Common myeloid progenitor, CD34-positive (primary cell): Measurements from ENCODE around the gene RFX1.
"Not testable (repeated sequence)": the region's sequence is repeated elsewhere in the genome, so short reads cannot be mapped to it uniquely, and the experiment has no call there.

Experiments used
- CTCF ChIA-PET: fragments of 350-600 bp; sonication (Branson Sonifier 250); formaldehyde crosslinking; loops from one replicate; lab custom pipeline; 2021; ENCODE audit warnings: antibody characterized with exemption; lab: Charles Lee
- POLR2A ChIA-PET: fragments of 350-600 bp; sonication (Branson Sonifier 250); formaldehyde crosslinking; loops from one replicate; lab custom pipeline; 2021; ENCODE audit warnings: antibody characterized with exemption; lab: Charles Lee
- DNase-seq, 3 donors: peaks; one replicate each; pipeline versions ENCODE4 v3.0.0 to v3.0.0-alpha.2; 2013
- H3K27ac ChIP-seq, 2 experiments: 1 replicate in 1 of 2; 2 replicates in 1 of 2; pipeline ENCODE4 v1.7.0; 2013; ENCODE audit warnings: inconsistent platforms in 2 of 2, low read length in 2 of 2, mild to moderate bottlenecking in 2 of 2, low read depth in 1 of 2, moderate library complexity in 1 of 2; ENCODE audit not compliant: severe bottlenecking in 2 of 2, insufficient read depth in 1 of 2, poor library complexity in 1 of 2
- H3K27me3 ChIP-seq, 5 experiments: replicated peaks in 2 of 5; 1 replicate in 3 of 5; 2 replicates in 2 of 5; pipeline versions ENCODE4 v1.6.1 to v1.7.0; 2013; ENCODE audit warnings: low read length in 4 of 5, mild to moderate bottlenecking in 2 of 5, moderate library complexity in 2 of 5, inconsistent platforms in 1 of 5; ENCODE audit not compliant: insufficient read depth in 5 of 5, control insufficient read depth in 4 of 5
- H3K36me3 ChIP-seq, 4 experiments: 1 replicate in 2 of 4; 2 replicates in 2 of 4; pipeline versions ENCODE4 v1.6.1 to v1.7.0; 2013; ENCODE audit warnings: low read length in 3 of 4, control low read depth in 1 of 4, mild to moderate bottlenecking in 1 of 4; ENCODE audit not compliant: control insufficient read depth in 4 of 4, insufficient read depth in 4 of 4
- H3K4me1 ChIP-seq, 4 experiments: 1 replicate in 3 of 4; 2 replicates in 1 of 4; pipeline versions ENCODE4 v1.6.1 to v1.7.1; 2013; ENCODE audit warnings: low read length in 3 of 4, mild to moderate bottlenecking in 3 of 4, control low read depth in 1 of 4, inconsistent platforms in 1 of 4, moderate library complexity in 1 of 4; ENCODE audit not compliant: control insufficient read depth in 4 of 4, insufficient read depth in 4 of 4; ENCODE audit errors: control extremely low read depth in 1 of 4
- H3K4me3 ChIP-seq, 7 experiments: 1 replicate in 4 of 7; 2 replicates in 3 of 7; pipeline versions ENCODE4 v1.5.1 to v1.7.0; 2013; ENCODE audit warnings: mild to moderate bottlenecking in 7 of 7, low read length in 6 of 7, moderate library complexity in 6 of 7, inconsistent platforms in 2 of 7, low read depth in 2 of 7, control low read depth in 1 of 7; ENCODE audit not compliant: insufficient read depth in 4 of 7, control insufficient read depth in 1 of 7; ENCODE audit errors: extremely low read depth in 1 of 7
- H3K9me3 ChIP-seq, 5 experiments: 1 replicate in 4 of 5; 2 replicates in 1 of 5; pipeline versions ENCODE4 v1.6.1 to v1.7.1; 2013; ENCODE audit warnings: low read length in 4 of 5, mild to moderate bottlenecking in 2 of 5, inconsistent platforms in 1 of 5, low read depth in 1 of 5, moderate library complexity in 1 of 5; ENCODE audit not compliant: control insufficient read depth in 4 of 5, insufficient read depth in 2 of 5; ENCODE audit errors: control extremely low read depth in 1 of 5
- WGBS: methylation state at CpG from one replicate; pipeline ENCODE4 v1.1.5; 2013; ENCODE audit not compliant: insufficient coverage; 5-methylcytosine and 5-hydroxymethylcytosine counted together

Gene RFX1

DNA sequence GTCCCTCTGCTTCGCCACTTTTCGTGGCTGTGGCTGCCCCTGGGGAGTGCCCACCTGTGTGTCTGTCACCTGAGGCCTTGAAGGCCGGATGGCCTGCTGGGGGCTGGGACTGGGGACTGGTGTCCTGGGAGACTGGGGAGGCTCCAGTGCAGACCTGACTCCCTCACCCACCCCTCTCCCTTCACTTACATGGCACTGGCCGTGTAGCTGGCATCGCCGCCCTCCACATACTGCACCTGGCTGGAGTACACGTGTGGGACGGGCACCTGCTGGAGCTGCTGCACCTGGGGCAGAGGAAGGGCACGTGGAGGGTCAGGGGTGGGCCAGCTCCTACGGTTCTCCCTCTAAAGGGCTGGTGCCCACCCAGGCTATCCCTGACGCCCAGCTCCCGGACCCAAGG, 28.3 kb downstream of the RFX1 start:
- ChIA-PET POLR2A (interaction anchor here (0.6 to 2.5 kb wide), 2 partner anchors 9 to 29 kb away, joined by 3 to 24 read pairs; partner anchors contain the start of gene RFX1), CTCF (interaction anchor here (0.8 to 3.6 kb wide), 8 partner anchors 10 to 65 kb away, joined by 3 to 18 read pairs (median 4); no protein-coding TSS in a partner anchor)
- Histone ChIP-seq H3K27ac (peak overlapping the region in 1 of 2 experiments; percentile 43), H3K27me3 (no peaks in the 10 kb centered on the region), H3K4me3 (peak overlapping the region in 1 of 7 experiments; percentile 76), H3K9me3 (no peaks in the 10 kb centered on the region), H3K36me3 (peaks cover 0 to 30% (median 15%) of the 10 kb centered on the region in 4 experiments), H3K4me1 (peaks cover 0 to 49% (median 44%) of the 10 kb centered on the region in 4 experiments)
- 89% methylated on average over 9 of the region's 12 CpGs for WGBS
- no peak for DNase-seq

DNA sequence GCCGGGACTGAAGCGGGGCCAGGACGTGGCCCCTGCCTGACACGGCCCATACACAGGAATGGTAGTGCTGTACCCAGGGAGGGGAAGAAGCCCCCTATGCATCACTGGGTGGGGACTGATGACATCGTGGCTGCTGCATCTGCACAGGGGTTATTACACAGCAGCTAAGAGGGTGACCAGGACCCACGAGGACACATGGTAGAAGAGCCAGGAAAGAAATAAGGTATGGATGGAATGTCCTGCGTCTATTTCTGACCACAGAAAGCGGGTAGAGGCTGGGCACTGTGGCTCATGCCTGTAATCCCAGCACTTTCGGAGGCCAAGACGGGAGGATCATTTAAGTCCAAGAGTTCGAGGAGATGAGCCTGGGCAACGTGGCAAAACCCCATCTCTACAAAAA, 29.7 kb downstream of the RFX1 start:
- Histone ChIP-seq H3K4me1 (peaks cover 0 to 37% (median 34%) of the 10 kb centered on the region in 4 experiments), H3K27me3 (no peaks in the 10 kb centered on the region), H3K36me3 (peaks cover 0 to 29% (median 17%) of the 10 kb centered on the region in 4 experiments), H3K4me3 (no peak overlapping the region), H3K27ac (no peak overlapping the region), H3K9me3 (no peaks in the 10 kb centered on the region)
- CTCF ChIA-PET: interaction anchor here (1.1 to 3.6 kb wide), 8 partner anchors 8 to 99 kb away, joined by 3 to 18 read pairs (median 5); no protein-coding TSS in a partner anchor
- DNase-seq: no peak
- 98% methylated on average over 12 of the region's 12 CpGs for WGBS
- POLR2A ChIA-PET: interaction anchor here (0.7 kb wide), 1 partner anchor 66 kb away, joined by 5 read pairs; no protein-coding TSS in a partner anchor

DNA sequence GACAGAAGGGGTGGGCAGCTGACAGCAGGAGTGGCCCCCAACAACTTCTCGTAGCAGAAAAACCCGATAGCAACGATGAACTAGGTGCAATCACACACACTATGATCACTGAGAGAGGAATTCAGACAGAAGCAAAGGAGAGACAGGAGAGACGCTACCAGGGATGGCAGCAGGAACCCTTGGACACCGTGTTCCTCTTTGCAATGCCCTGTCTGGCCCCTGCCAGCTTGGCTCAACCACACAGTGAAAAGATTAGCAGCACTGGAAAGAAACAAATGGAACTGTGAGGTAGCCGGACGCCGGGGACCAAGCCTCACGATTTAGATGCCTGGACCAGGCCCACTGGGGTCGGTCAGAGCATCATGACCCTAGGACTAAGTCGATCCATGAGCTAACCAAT, 30.2 kb downstream of the RFX1 start:
- Histone ChIP-seq H3K4me3 (no peak overlapping the region), H3K9me3 (no peaks in the 10 kb centered on the region), H3K36me3 (peaks cover 0 to 33% (median 19%) of the 10 kb centered on the region in 4 experiments), H3K27ac (no peak overlapping the region), H3K27me3 (no peaks in the 10 kb centered on the region), H3K4me1 (peaks cover 0 to 31% (median 29%) of the 10 kb centered on the region in 4 experiments)
- POLR2A ChIA-PET: interaction anchor here (0.7 to 1.0 kb wide), 2 partner anchors 30 to 66 kb away, joined by 3 to 5 read pairs; partner anchors contain the start of gene RFX1
- no peak for DNase-seq
- 93% methylated on average over 10 of the region's 11 CpGs for WGBS
- CTCF ChIA-PET: interaction anchor here (1.1 to 1.9 kb wide), 3 partner anchors 14 to 100 kb away, joined by 4 to 6 read pairs (median 4); no protein-coding TSS in a partner anchor

GRCh38 chr19:13974073-13974472, 32.0 kb downstream of the RFX1 start:
- Histone ChIP-seq H3K36me3 (peaks cover 3 to 41% (median 25%) of the 10 kb centered on the region in 4 experiments), H3K4me1 (peaks cover 0 to 14% (median 11%) of the 10 kb centered on the region in 4 experiments), H3K9me3 (no peaks in the 10 kb centered on the region), H3K27ac (no peak overlapping the region), H3K27me3 (no peaks in the 10 kb centered on the region), H3K4me3 (no peak overlapping the region)
- WGBS: 92% methylated on average over 12 of the region's 12 CpGs
- POLR2A ChIA-PET: no interaction called here
- peak in 1 of 3 donors; percentile 35 for DNase-seq
- CTCF ChIA-PET: interaction anchor here (0.9 to 1.4 kb wide), 4 partner anchors 10 to 75 kb away, joined by 3 read pairs; no protein-coding TSS in a partner anchor

GRCh38 chr19:13973479-13973878, 32.6 kb downstream of the RFX1 start:
- H3K36me3 ChIP-seq: peaks cover 5 to 47% (median 31%) of the 10 kb centered on the region in 4 experiments
- 100% methylated on average over 3 of the region's 3 CpGs for WGBS
- CTCF ChIA-PET: interaction anchor here (0.9 to 1.4 kb wide), 5 partner anchors 10 to 76 kb away, joined by 3 to 4 read pairs (median 3); no protein-coding TSS in a partner anchor
- POLR2A ChIA-PET: interaction anchor here (0.8 kb wide), 1 partner anchor 26 kb away, joined by 3 read pairs; no protein-coding TSS in a partner anchor
- H3K4me3 ChIP-seq, H3K9me3 ChIP-seq, H3K4me1 ChIP-seq, DNase-seq, H3K27me3 ChIP-seq, H3K27ac ChIP-seq: not testable (repeated sequence)

DNA sequence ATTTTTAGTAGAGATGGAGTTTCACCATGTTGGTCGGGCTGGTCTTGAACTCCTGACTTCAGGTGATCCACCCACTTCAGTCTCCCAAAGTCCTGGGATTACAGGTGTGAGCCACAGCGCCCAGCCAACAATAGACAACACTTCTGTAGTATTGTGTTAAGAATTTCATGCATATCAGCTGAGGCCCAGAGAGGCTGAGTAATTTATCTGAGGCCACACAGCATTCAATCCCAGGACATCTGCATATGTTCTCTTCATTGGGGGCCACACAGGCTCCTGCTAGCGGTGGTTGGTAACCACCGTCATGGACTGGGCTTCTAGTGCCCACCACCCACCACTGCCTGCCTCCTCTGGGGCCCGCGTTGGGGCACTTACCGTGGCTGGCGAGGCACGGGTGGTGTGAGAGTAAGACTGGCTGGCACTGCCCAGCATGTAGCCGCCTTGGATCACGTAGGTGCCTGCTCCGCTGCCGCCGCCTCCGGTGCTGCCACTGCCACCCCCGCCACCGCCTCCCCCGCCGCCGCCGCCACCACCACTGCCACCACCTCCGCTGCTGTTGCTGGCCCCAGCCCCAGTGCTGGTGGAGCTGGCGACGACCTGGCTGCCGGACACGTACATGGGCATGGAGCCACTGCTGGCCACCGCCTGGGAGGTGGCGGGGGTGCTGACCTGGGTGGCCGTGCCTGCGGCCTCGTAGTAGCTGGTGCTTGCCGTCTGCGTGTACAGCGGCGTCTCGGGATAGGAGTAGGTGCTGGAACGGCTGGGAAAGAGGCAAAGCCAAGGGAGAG, 33.6 kb downstream of the RFX1 start:
- Histone ChIP-seq H3K27me3 (no peaks in the 10 kb centered on the region), H3K4me1 (no peaks in the 10 kb centered on the region), H3K36me3 (peaks cover 8 to 56% (median 38%) of the 10 kb centered on the region in 4 experiments), H3K27ac (no peak overlapping the region), H3K9me3 (no peaks in the 10 kb centered on the region), H3K4me3 (no peak overlapping the region)
- ChIA-PET POLR2A (no interaction called here), CTCF (interaction anchor here (0.9 to 1.4 kb wide), 5 partner anchors 11 to 46 kb away, joined by 3 to 4 read pairs (median 4); no protein-coding TSS in a partner anchor)
- no peak for DNase-seq
- WGBS: 96% methylated on average over 23 of the region's 37 CpGs
